GM12891 (cell line): ENCODE results near the gene CACNA1I.

ENCODE experiments used
- PAX5 ChIP-seq: IDR thresholded peaks from 2 replicates; pipeline ENCODE4 v1.6.1; 2011; ENCODE audit warnings: low read length, moderate library complexity, mild to moderate bottlenecking; ENCODE audit not compliant: insufficient read depth, severe bottlenecking
- POLR2A ChIP-seq: IDR thresholded peaks from 2 replicates; pipeline ENCODE4 v1.6.1; 2011; ENCODE audit warnings: low read depth, low read length, control low read depth
- POLR2AphosphoS5 ChIP-seq: IDR thresholded peaks from 2 replicates; pipeline ENCODE4 v1.6.1; 2011; ENCODE audit warnings: low read depth, low read length, control low read depth
- POU2F2 ChIP-seq: IDR thresholded peaks from 2 replicates; pipeline ENCODE4 v1.6.1; 2011; ENCODE audit warnings: low read depth, mild to moderate bottlenecking, control low read depth, low read length, moderate library complexity
- SPI1 ChIP-seq: IDR thresholded peaks from 2 replicates; pipeline ENCODE4 v1.6.1; 2011; ENCODE audit warnings: low read depth, low read length, control low read depth
- TAF1 ChIP-seq: IDR thresholded peaks from 2 replicates; pipeline ENCODE4 v1.6.1; 2011; ENCODE audit warnings: low read depth, low read length, control low read depth

DNA sequence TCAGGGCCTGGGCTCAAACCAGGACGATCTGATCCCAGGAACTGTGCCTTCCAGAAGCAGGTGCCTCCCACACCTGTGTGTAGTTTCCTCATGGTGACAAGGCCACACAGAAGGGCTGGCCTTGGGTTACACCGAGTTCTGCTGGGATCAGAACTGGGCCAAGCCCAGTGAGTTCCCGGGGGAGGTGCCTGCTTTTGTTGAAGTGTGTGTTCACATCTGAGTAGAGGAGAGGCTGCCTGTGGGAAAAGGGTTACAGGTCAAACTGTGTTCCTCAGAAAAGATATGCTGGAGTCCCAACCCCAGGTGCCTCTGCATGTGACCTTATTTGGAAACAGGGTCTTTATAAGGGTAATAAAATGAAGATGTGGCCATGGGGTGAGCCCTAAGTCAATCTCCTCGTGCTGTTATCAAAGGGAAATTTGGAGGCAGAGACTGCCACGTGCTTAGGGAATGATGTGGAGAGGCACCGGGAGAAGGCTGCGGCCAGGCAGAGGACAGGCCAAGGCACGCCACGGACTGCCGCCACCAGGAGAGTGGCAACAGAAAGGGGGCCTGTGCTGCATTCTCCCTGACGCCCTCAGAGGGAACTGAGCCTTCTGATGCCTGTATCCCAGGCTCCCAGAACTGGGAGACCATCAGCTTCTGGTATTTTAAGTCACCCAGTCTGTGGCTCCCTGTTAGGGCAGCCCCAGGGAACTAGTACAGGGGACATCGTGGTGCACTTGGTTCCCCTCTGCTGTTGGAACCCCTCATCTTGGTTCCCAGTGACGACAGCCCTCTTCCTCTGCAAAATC is 158.8 kb downstream of the CACNA1I start:
- no peak for TF ChIP-seq POLR2AphosphoS5
- TF ChIP-seq POLR2A: no peak
- TF ChIP-seq TAF1: no peak
- TF ChIP-seq PAX5: no peak
- no peak for TF ChIP-seq SPI1
- no peak for TF ChIP-seq POU2F2
